ENCODE measurements around the gene ZBTB9. TPM values are rescaled to one million over a fixed set of nuclear protein-coding genes. Genes with fewer than 3 reads are reported as not detected.

The ZBTB9 gene
- total and polyA plus RNA-seq, 2 donors = 5.0 to 7.8 TPM

- Histone ChIP-seq H3K36me3 (ENCODE audit: insufficient read depth) (no peaks in the 10 kb centered on the region), H3K4me3 (ENCODE audit: low read depth, low read length) (no peak overlapping the region), H3K27ac (ENCODE audit: low read depth) (no peak overlapping the region), H3K4me1 (ENCODE audit: insufficient read depth) (no peaks in the 10 kb centered on the region)
- 68% methylated on average over 12 of the region's 12 CpGs for WGBS
- DNase-seq (ENCODE audit: extremely low spot score) = no peak
Measured at GRCh38 chr6:33414592-33415271, 39.6 kb upstream of the ZBTB9 start.

GRCh38 chr6:33415831-33416230 is 38.5 kb upstream of the ZBTB9 start:
- Histone ChIP-seq H3K4me3 (ENCODE audit: low read depth, low read length) (no peak overlapping the region), H3K36me3 (ENCODE audit: insufficient read depth) (no peaks in the 10 kb centered on the region), H3K27ac (ENCODE audit: low read depth) (no peak overlapping the region), H3K4me1 (ENCODE audit: insufficient read depth) (no peaks in the 10 kb centered on the region)
- DNase-seq (ENCODE audit: extremely low spot score) = no peak
- 66% methylated on average over 9 of the region's 9 CpGs for WGBS

GRCh38 chr6:33416386-33417127 is 37.8 kb upstream of the ZBTB9 start:
- Histone ChIP-seq H3K36me3 (ENCODE audit: insufficient read depth) (no peaks in the 10 kb centered on the region), H3K4me1 (ENCODE audit: insufficient read depth) (no peaks in the 10 kb centered on the region), H3K27ac (ENCODE audit: low read depth) (no peak overlapping the region), H3K4me3 (ENCODE audit: low read depth, low read length) (peak overlapping the region; percentile 51)
- WGBS = 51% methylated on average over 12 of the region's 12 CpGs
- no peak for DNase-seq (ENCODE audit: extremely low spot score)

GRCh38 chr6:33417128-33417902 is 37.1 kb upstream of the ZBTB9 start:
- H3K4me1 ChIP-seq (ENCODE audit: insufficient read depth) = no peaks in the 10 kb centered on the region
- H3K4me3 ChIP-seq (ENCODE audit: low read depth, low read length) = peak overlapping the region; percentile 51
- DNase-seq (ENCODE audit: extremely low spot score) = no peak
- 1% methylated on average over 25 of the region's 25 CpGs for WGBS
- no peaks in the 10 kb centered on the region for H3K36me3 ChIP-seq (ENCODE audit: insufficient read depth)
- H3K27ac ChIP-seq (ENCODE audit: low read depth) = peak overlapping the region; percentile 69

- H3K27ac ChIP-seq (ENCODE audit: low read depth) = peak within 1 kb of the TSS; percentile 81
- peak within 1 kb of the TSS; percentile 51 for H3K4me3 ChIP-seq (ENCODE audit: low read depth, low read length)
- peak; percentile 99 for DNase-seq (ENCODE audit: extremely low spot score)
- under 1% methylated on average over 51 of the region's 51 CpGs for WGBS
- H3K4me1 ChIP-seq (ENCODE audit: insufficient read depth) = no peaks in the 10 kb centered on the region
- no peaks in the 10 kb centered on the region for H3K36me3 ChIP-seq (ENCODE audit: insufficient read depth)
Measured at GRCh38 chr6:33417903-33418689, 36.3 kb upstream of the ZBTB9 start, which contains the start of gene CUTA. TSS of gene CUTA (minus strand) at chr6:33418107. CDS start at chr6:33418000, 107 bp downstream.

- H3K4me1 ChIP-seq (ENCODE audit: insufficient read depth) = no peaks in the 10 kb centered on the region
- WGBS = 36% methylated on average over 8 of the region's 8 CpGs
- no peak for DNase-seq (ENCODE audit: extremely low spot score)
Measured at GRCh38 chr6:33418690-33419291, 35.6 kb upstream of the ZBTB9 start.

GRCh38 chr6:33419580-33420490 is 34.5 kb upstream of the ZBTB9 start, which contains the start of gene SYNGAP1:
TSS of gene SYNGAP1 (plus strand) at chr6:33420065. CDS start at chr6:33420265, 200 bp downstream.
- 3% methylated on average over 21 of the region's 22 CpGs for WGBS
- Histone ChIP-seq H3K4me1 (ENCODE audit: insufficient read depth) (peaks cover 1% of the 10 kb centered on the region), H3K4me3 (ENCODE audit: low read depth, low read length) (peak within 1 kb of the TSS; percentile 36), H3K36me3 (ENCODE audit: insufficient read depth) (no peaks in the 10 kb centered on the region), H3K27ac (ENCODE audit: low read depth) (peak within 1 kb of the TSS; percentile 12)
- no peak for DNase-seq (ENCODE audit: extremely low spot score)

More at GRCh38 chr6:33418690-33419291, 35.6 kb upstream of the ZBTB9 start:
- H3K4me3 ChIP-seq (ENCODE audit: low read depth, low read length) = peak overlapping the region; percentile 23
- peak overlapping the region; percentile 81 for H3K27ac ChIP-seq (ENCODE audit: low read depth)
- no peaks in the 10 kb centered on the region for H3K36me3 ChIP-seq (ENCODE audit: insufficient read depth)

GRCh38 chr6:33420491-33421343 is 33.7 kb upstream of the ZBTB9 start:
- 45% methylated on average over 6 of the region's 6 CpGs for WGBS
- H3K27ac ChIP-seq (ENCODE audit: low read depth) = peak overlapping the region; percentile 11
- peaks cover 3% of the 10 kb centered on the region for H3K4me1 ChIP-seq (ENCODE audit: insufficient read depth)
- H3K4me3 ChIP-seq (ENCODE audit: low read depth, low read length) = peak overlapping the region; percentile 36
- no peak for DNase-seq (ENCODE audit: extremely low spot score)
- H3K36me3 ChIP-seq (ENCODE audit: insufficient read depth) = no peaks in the 10 kb centered on the region

- Histone ChIP-seq H3K4me3 (ENCODE audit: low read depth, low read length) (no peak overlapping the region), H3K27ac (ENCODE audit: low read depth) (no peak overlapping the region), H3K36me3 (ENCODE audit: insufficient read depth) (no peaks in the 10 kb centered on the region), H3K4me1 (ENCODE audit: insufficient read depth) (peaks cover 3% of the 10 kb centered on the region)
- 78% methylated on average over 2 of the region's 2 CpGs for WGBS
- no peak for DNase-seq (ENCODE audit: extremely low spot score)
Measured at GRCh38 chr6:33421344-33421643, 33.1 kb upstream of the ZBTB9 start.

GRCh38 chr6:33423777-33424176 is 30.6 kb upstream of the ZBTB9 start:
- DNase-seq (ENCODE audit: extremely low spot score) = no peak
- 98% methylated on average over 2 of the region's 2 CpGs for WGBS
- no peaks in the 10 kb centered on the region for H3K36me3 ChIP-seq (ENCODE audit: insufficient read depth)
- no peak overlapping the region for H3K4me3 ChIP-seq (ENCODE audit: low read depth, low read length)
- H3K4me1 ChIP-seq (ENCODE audit: insufficient read depth) = peaks cover 3% of the 10 kb centered on the region
- no peak overlapping the region for H3K27ac ChIP-seq (ENCODE audit: low read depth)

- H3K27ac ChIP-seq (ENCODE audit: low read depth) = peak overlapping the region; percentile 86
- peak overlapping the region; percentile 74 for H3K4me3 ChIP-seq (ENCODE audit: low read depth, low read length)
- peaks cover 3% of the 10 kb centered on the region for H3K4me1 ChIP-seq (ENCODE audit: insufficient read depth)
- WGBS = 12% methylated on average over 12 of the region's 12 CpGs
- DNase-seq (ENCODE audit: extremely low spot score) = no peak
- H3K36me3 ChIP-seq (ENCODE audit: insufficient read depth) = no peaks in the 10 kb centered on the region
Measured at GRCh38 chr6:33424855-33425667, 29.3 kb upstream of the ZBTB9 start.
